Left ventricle myocardium inferior (tissue), 1 donor: Measurements from ENCODE around the gene GPM6B. TPM values are rescaled to one million over a fixed set of nuclear protein-coding genes. Genes with fewer than 3 reads are reported as not detected.
A peak's percentile ranks its signal among the peaks of the same experiment; 100 is the strongest.

ENCODE experiments used
- DNase-seq: peaks from one replicate; pipeline ENCODE4 v3.0.0-alpha.2; 2020
- H3K27ac ChIP-seq: fragments of 200-600 bp; replicated peaks from 2 replicates; pipeline ENCODE4 v1.8.0; 2021
- H3K27me3 ChIP-seq: fragments of 200-600 bp; 2 replicates; pipeline ENCODE4 v1.8.0; 2021; ENCODE audit warnings: low read depth
- H3K36me3 ChIP-seq: fragments of 200-600 bp; 2 replicates; pipeline ENCODE4 v1.8.0; 2021
- H3K4me1 ChIP-seq: fragments of 200-600 bp; 2 replicates; pipeline ENCODE4 v1.8.0; 2021
- H3K4me3 ChIP-seq: fragments of 200-600 bp; 2 replicates; pipeline ENCODE4 v1.8.0; 2021; ENCODE audit warnings: mild to moderate bottlenecking, moderate library complexity
- H3K9me3 ChIP-seq: fragments of 200-600 bp; replicated peaks from 2 replicates; pipeline ENCODE4 v1.8.0; 2021
- CTCF ChIP-seq: fragments of 200-600 bp; IDR thresholded peaks from 2 replicates; pipeline ENCODE4 v1.8.0; 2021; ENCODE audit warnings: antibody characterized with exemption, mild to moderate bottlenecking, borderline replicate concordance
- intact Hi-C: fragments of 100-400 bp; cut with micrococcal nuclease; formaldehyde crosslinking; loops from one replicate; pipeline ENCODE4 v1.11.0; 2022
- total RNA-seq: library from RNA; stranded (reverse); fragmentation: NEBNext Ultra II Directional; extraction: Animal tissue kit (Norgen Biotek cat#: 25700); gene quantifications from one replicate; pipeline ENCODE4 v1.2.1, GENCODE V29; 2021
- donor health status: DM: no; HTN: yes; CAD: no; lungs with severe emphysema.

Gene GPM6B
- total RNA-seq, 1 donor from 2014 or later, result 4.5 TPM

- H3K9me3 ChIP-seq, result no peaks in the 10 kb centered on the region
- no peak for TF ChIP-seq CTCF
- peaks cover 26% of the 10 kb centered on the region for H3K4me1 ChIP-seq
- H3K27me3 ChIP-seq, result no peaks in the 10 kb centered on the region
- DNase-seq, result no peak
- H3K36me3 ChIP-seq, result peaks cover 44% of the 10 kb centered on the region
- peak overlapping the region; percentile 32 for H3K4me3 ChIP-seq
- intact Hi-C loops, result no loop called here
- H3K27ac ChIP-seq, result peak overlapping the region; percentile 75
Measured at GRCh38 chrX:13764281-13764680, 52.6 kb downstream of the GPM6B start.

- DNase-seq, result peak; percentile 22
- intact Hi-C loops, result no loop called here
- no peaks in the 10 kb centered on the region for H3K27me3 ChIP-seq
- H3K9me3 ChIP-seq, result no peaks in the 10 kb centered on the region
- peak overlapping the region; percentile 32 for H3K4me3 ChIP-seq
- peaks cover 43% of the 10 kb centered on the region for H3K36me3 ChIP-seq
- TF ChIP-seq CTCF, result peak; percentile 40
- H3K27ac ChIP-seq, result peak overlapping the region; percentile 75
- peaks cover 26% of the 10 kb centered on the region for H3K4me1 ChIP-seq
Measured at GRCh38 chrX:13763489-13763888, 53.4 kb downstream of the GPM6B start.

- Histone ChIP-seq H3K36me3 (peaks cover 48% of the 10 kb centered on the region), H3K27ac (peak overlapping the region; percentile 5), H3K9me3 (no peaks in the 10 kb centered on the region), H3K27me3 (no peaks in the 10 kb centered on the region), H3K4me3 (no peak overlapping the region), H3K4me1 (peaks cover 26% of the 10 kb centered on the region)
- TF ChIP-seq CTCF, result no peak
- DNase-seq, result no peak
- intact Hi-C loops, result no loop called here
Measured at GRCh38 chrX:13761606-13762414, 55.1 kb downstream of the GPM6B start.

GRCh38 chrX:13760426-13760825 lies 56.5 kb downstream of the GPM6B start:
- DNase-seq, result no peak
- Histone ChIP-seq H3K27me3 (no peaks in the 10 kb centered on the region), H3K9me3 (no peaks in the 10 kb centered on the region), H3K36me3 (peaks cover 52% of the 10 kb centered on the region), H3K27ac (no peak overlapping the region), H3K4me3 (no peak overlapping the region), H3K4me1 (peaks cover 20% of the 10 kb centered on the region)
- no peak for TF ChIP-seq CTCF
- intact Hi-C loops, result no loop called here

GRCh38 chrX:13759152-13759718 lies 57.7 kb downstream of the GPM6B start:
- no peak for TF ChIP-seq CTCF
- Histone ChIP-seq H3K36me3 (peaks cover 52% of the 10 kb centered on the region), H3K9me3 (no peaks in the 10 kb centered on the region), H3K27me3 (no peaks in the 10 kb centered on the region), H3K4me1 (peaks cover 8% of the 10 kb centered on the region), H3K27ac (no peak overlapping the region), H3K4me3 (no peak overlapping the region)
- intact Hi-C loops, result no loop called here
- no peak for DNase-seq
